ENCODE results near the gene BBS10. TPM values are rescaled to one million over a fixed set of nuclear protein-coding genes. Genes with fewer than 3 reads are reported as not detected.

BBS10 gene
- total and polyA plus RNA-seq, 2 donors (not counting 1 experiment from before 2014, with no cell fraction given), result 1.9 to 12.9 TPM

DNA sequence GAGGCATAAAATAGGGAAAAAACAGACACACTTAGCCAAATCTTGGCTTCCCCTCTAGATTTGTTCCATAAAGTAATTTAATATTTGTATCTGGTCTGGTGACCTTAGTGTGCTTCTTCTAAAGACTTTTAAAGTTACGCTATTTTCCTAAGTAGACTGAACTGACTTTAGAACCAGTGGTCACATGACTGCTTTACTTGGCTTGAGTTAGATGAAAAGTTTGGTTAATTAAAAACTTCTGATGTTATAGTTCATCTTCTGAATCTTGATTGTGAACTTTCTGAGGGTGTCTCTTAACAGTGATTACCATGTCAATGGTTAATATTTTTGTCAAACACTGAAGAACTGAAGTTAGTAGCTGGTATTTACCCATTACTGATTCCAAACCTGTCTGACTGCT, 2.6 kb downstream of the BBS10 start:
- Histone ChIP-seq H3K9me3 (ENCODE audit: control extremely low read depth in 1 of 3, control insufficient read depth in 2 of 3, insufficient read depth in 1 of 3, low read length in 2 of 3) (peaks cover 0 to 4% (median 0%) of the 10 kb centered on the region in 3 donors), H3K36me3 (replicated peaks in 1 of 2; ENCODE audit: control extremely low read depth in 1 of 2, control insufficient read depth in 1 of 2, extremely low read depth in 1 of 2, insufficient read depth in 2 of 2, low read length in 1 of 2) (no peaks in the 10 kb centered on the region), H3K27ac (ENCODE audit: low read length in 2 of 2) (no peak overlapping the region), H2AFZ (ENCODE audit: insufficient read depth, low read depth, low read length, poor library complexity, severe bottlenecking) (no peak overlapping the region), H3K9ac (ENCODE audit: low read length) (no peak overlapping the region), H3K4me3 (ENCODE audit: control extremely low read depth in 1 of 5, extremely low read depth in 1 of 5, insufficient read depth in 1 of 5, low read depth in 2 of 5, low read length in 4 of 5) (no peak overlapping the region), H3K4me2 (replicated peaks; ENCODE audit: low read depth, low read length, poor library complexity, severe bottlenecking) (no peak overlapping the region), H4K20me1 (ENCODE audit: control insufficient read depth, insufficient read depth, low read length, poor library complexity, severe bottlenecking) (no peaks in the 10 kb centered on the region), H3K4me1 (ENCODE audit: control insufficient read depth in 2 of 2, insufficient read depth in 2 of 2, low read length in 2 of 2) (peaks cover 17% of the 10 kb centered on the region in 2 donors), H3K27me3 (replicated peaks in 1 of 4; ENCODE audit: control extremely low read depth in 1 of 4, control insufficient read depth in 3 of 4, insufficient read depth in 4 of 4, low read length in 3 of 4) (no peaks in the 10 kb centered on the region), H3K79me2 (ENCODE audit: control insufficient read depth, insufficient read depth, low read length) (peaks cover 5% of the 10 kb centered on the region)
- ATAC-seq (ENCODE audit: low read depth), result no peak
- no peaks in the 10 kb centered on the region for H3K27me3 Mint-ChIP-seq
- H3K4me1 Mint-ChIP-seq, result peaks cover 27% of the 10 kb centered on the region
- intact Hi-C loops (cut with micrococcal nuclease), result loop anchor here (5.0 kb wide), 4 partner anchors 188 to 1013 kb away; partner anchors contain the start of genes CAPS2, GLIPR1L1 and PHLDA1
- 100% methylated on average over 1 of the region's 1 CpG for whole genome bisulfite sequencing (ENCODE audit: insufficient coverage)
- no peak for DNase-seq
- ChIA-PET CTCF (interaction anchor here (0.7 to 1.2 kb wide), 4 partner anchors 240 to 819 kb away, joined by 3 to 4 read pairs (median 3); no protein-coding TSS in a partner anchor), POLR2A (no interaction called here)
- H3K4me3 Mint-ChIP-seq, result no peak overlapping the region
- no peak for TF ChIP-seq EZH2 (IDR thresholded peaks at IDR 0.05; ENCODE audit: borderline replicate concordance, insufficient read depth, low read depth, low read length, poor library complexity, severe bottlenecking)
- no peak overlapping the region for H3K27ac Mint-ChIP-seq
- no peaks in the 10 kb centered on the region for H3K9me3 Mint-ChIP-seq (ENCODE audit: insufficient read depth)

- intact Hi-C loops (cut with micrococcal nuclease), result no loop called here
Measured at GRCh38 chr12:76341436-76342030, 6.7 kb downstream of the BBS10 start.

More at GRCh38 chr12:76341436-76342030, 6.7 kb downstream of the BBS10 start:
- H3K9ac ChIP-seq (ENCODE audit: low read length), result no peak overlapping the region
- TF ChIP-seq, protein P1, sequence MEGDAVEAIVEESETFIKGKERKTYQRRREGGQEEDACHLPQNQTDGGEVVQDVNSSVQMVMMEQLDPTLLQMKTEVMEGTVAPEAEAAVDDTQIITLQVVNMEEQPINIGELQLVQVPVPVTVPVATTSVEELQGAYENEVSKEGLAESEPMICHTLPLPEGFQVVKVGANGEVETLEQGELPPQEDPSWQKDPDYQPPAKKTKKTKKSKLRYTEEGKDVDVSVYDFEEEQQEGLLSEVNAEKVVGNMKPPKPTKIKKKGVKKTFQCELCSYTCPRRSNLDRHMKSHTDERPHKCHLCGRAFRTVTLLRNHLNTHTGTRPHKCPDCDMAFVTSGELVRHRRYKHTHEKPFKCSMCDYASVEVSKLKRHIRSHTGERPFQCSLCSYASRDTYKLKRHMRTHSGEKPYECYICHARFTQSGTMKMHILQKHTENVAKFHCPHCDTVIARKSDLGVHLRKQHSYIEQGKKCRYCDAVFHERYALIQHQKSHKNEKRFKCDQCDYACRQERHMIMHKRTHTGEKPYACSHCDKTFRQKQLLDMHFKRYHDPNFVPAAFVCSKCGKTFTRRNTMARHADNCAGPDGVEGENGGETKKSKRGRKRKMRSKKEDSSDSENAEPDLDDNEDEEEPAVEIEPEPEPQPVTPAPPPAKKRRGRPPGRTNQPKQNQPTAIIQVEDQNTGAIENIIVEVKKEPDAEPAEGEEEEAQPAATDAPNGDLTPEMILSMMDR (IDR thresholded peaks at IDR 0.05), result no peak
- no peak for TF ChIP-seq EZH2 (IDR thresholded peaks at IDR 0.05; ENCODE audit: borderline replicate concordance, insufficient read depth, low read depth, low read length, poor library complexity, severe bottlenecking)
- no peak overlapping the region for H3K27ac ChIP-seq (ENCODE audit: low read length in 2 of 2)
- H3K79me2 ChIP-seq (ENCODE audit: control insufficient read depth, insufficient read depth, low read length), result no peaks in the 10 kb centered on the region
- H3K4me2 ChIP-seq (replicated peaks; ENCODE audit: low read depth, low read length, poor library complexity, severe bottlenecking), result no peak overlapping the region
- H3K27me3 ChIP-seq (replicated peaks in 1 of 4; ENCODE audit: control extremely low read depth in 1 of 4, control insufficient read depth in 3 of 4, insufficient read depth in 4 of 4, low read length in 3 of 4), result peaks cover 0 to 3% (median 0%) of the 10 kb centered on the region in 4 experiments
- ATAC-seq (ENCODE audit: low read depth), result no peak
- H3K27me3 Mint-ChIP-seq, result peaks cover 6% of the 10 kb centered on the region
- H3K4me3 ChIP-seq (ENCODE audit: control extremely low read depth in 1 of 5, extremely low read depth in 1 of 5, insufficient read depth in 1 of 5, low read depth in 2 of 5, low read length in 4 of 5), result no peak overlapping the region
- no peak overlapping the region for H2AFZ ChIP-seq (ENCODE audit: insufficient read depth, low read depth, low read length, poor library complexity, severe bottlenecking)
- CTCF ChIA-PET, result no interaction called here
- no peaks in the 10 kb centered on the region for H4K20me1 ChIP-seq (ENCODE audit: control insufficient read depth, insufficient read depth, low read length, poor library complexity, severe bottlenecking)
- H3K9me3 Mint-ChIP-seq (ENCODE audit: insufficient read depth), result no peaks in the 10 kb centered on the region
- DNase-seq, result no peak
- no peaks in the 10 kb centered on the region for H3K36me3 ChIP-seq (replicated peaks in 1 of 2; ENCODE audit: control extremely low read depth in 1 of 2, control insufficient read depth in 1 of 2, extremely low read depth in 1 of 2, insufficient read depth in 2 of 2, low read length in 1 of 2)
- H3K4me1 Mint-ChIP-seq, result peaks cover 7% of the 10 kb centered on the region
- no peaks in the 10 kb centered on the region for H3K4me1 ChIP-seq (ENCODE audit: control insufficient read depth in 2 of 2, insufficient read depth in 2 of 2, low read length in 2 of 2)
- POLR2A ChIA-PET, result no interaction called here
- WGBS (ENCODE audit: insufficient coverage), result 95% methylated on average over 3 of the region's 5 CpGs
- H3K4me3 Mint-ChIP-seq, result no peak overlapping the region
- H3K27ac Mint-ChIP-seq, result no peak overlapping the region
- H3K9me3 ChIP-seq (ENCODE audit: control extremely low read depth in 1 of 3, control insufficient read depth in 2 of 3, insufficient read depth in 1 of 3, low read length in 2 of 3), result no peaks in the 10 kb centered on the region

Measured in B cell (primary cell).